PC-3 (cell line): Measurements from ENCODE around the gene ZP1. TPM values are rescaled to one million over a fixed set of nuclear protein-coding genes. Genes with fewer than 3 reads are reported as not detected.
A peak's percentile ranks its signal among the peaks of the same experiment; 100 is the strongest.

ENCODE experiments used
- ATAC-seq: fragments of 200-7000 bp; cut with Tn5 transposase; 2 replicates; pipeline ENCODE4 v1.9.1; 2020; ENCODE audit warnings: mild to moderate bottlenecking, moderate library complexity
- BruUV-seq: library from RNA; stranded (reverse); fragments of 400-500 nt; replicated peaks from 2 replicates; lab custom pipeline; 2021; lab: Mats Ljungman, UMichigan
- CTCF ChIA-PET: fragments of 300-600 bp; sonication (Branson Sonifier 250); formaldehyde crosslinking; loops from one replicate; lab custom pipeline; 2022; ENCODE audit warnings: antibody characterized with exemption; lab: Charles Lee
- POLR2A ChIA-PET: fragments of 300-600 bp; sonication (Branson Sonifier 250); formaldehyde crosslinking; loops from one replicate; lab custom pipeline; 2022; ENCODE audit warnings: antibody characterized with exemption; ENCODE audit not compliant: unreplicated experiment; lab: Charles Lee
- DNase-seq: peaks from one replicate; pipeline ENCODE4 v3.0.0-alpha.2; 2015
- H2AFZ ChIP-seq: fragments of 300-600 bp; sonication (generic); 2 replicates; pipeline ENCODE4 v1.6.0; 2016; ENCODE audit warnings: antibody characterized with exemption, low read length
- H3F3A ChIP-seq: fragments of 300-600 bp; sonication (generic); one replicate; pipeline ENCODE4 v1.6.0; 2017; ENCODE audit warnings: antibody characterized with exemption, low read length, control low read depth, mild to moderate bottlenecking; ENCODE audit not compliant: unreplicated experiment
- H3K27ac ChIP-seq: fragments of 300-600 bp; sonication (generic); 2 replicates; pipeline ENCODE4 v1.5.1; 2016; ENCODE audit warnings: mild to moderate bottlenecking, low read length
- H3K27me3 ChIP-seq: fragments of 300-600 bp; sonication (generic); 2 replicates; pipeline ENCODE4 v1.6.1; 2016; ENCODE audit warnings: low read length, mixed read lengths
- H3K36me3 ChIP-seq: fragments of 300-600 bp; sonication (generic); 2 replicates; pipeline ENCODE4 v1.6.1; 2016; ENCODE audit warnings: low read depth, mixed run types, low read length, mixed read lengths
- H3K4me1 ChIP-seq: fragments of 300-600 bp; sonication (generic); 2 replicates; pipeline ENCODE4 v1.5.1; 2016; ENCODE audit warnings: low read length; ENCODE audit not compliant: insufficient read depth
- H3K4me2 ChIP-seq: fragments of 300-600 bp; sonication (generic); 2 replicates; pipeline ENCODE4 v1.6.0; 2016; ENCODE audit warnings: low read length
- H3K4me3 ChIP-seq: fragments of 300-600 bp; sonication (generic); 2 replicates; pipeline ENCODE4 v1.5.1; 2016; ENCODE audit warnings: mild to moderate bottlenecking, low read length, mixed read lengths
- H3K79me2 ChIP-seq: fragments of 300-600 bp; sonication (generic); 2 replicates; pipeline ENCODE4 v1.6.1; 2017; ENCODE audit warnings: low read length, mixed read lengths
- H3K9ac ChIP-seq: fragments of 300-600 bp; sonication (generic); 2 replicates; pipeline ENCODE4 v1.6.0; 2016; ENCODE audit warnings: mild to moderate bottlenecking, low read length
- H3K9me2 ChIP-seq: fragments of 300-600 bp; sonication (generic); replicated peaks from 2 replicates; pipeline ENCODE4 v1.6.1; 2016; ENCODE audit warnings: mixed run types, low read length, mixed read lengths
- H3K9me3 ChIP-seq: fragments of 300-600 bp; sonication (generic); 2 replicates; pipeline ENCODE4 v1.6.1; 2016; ENCODE audit warnings: low read length, mixed read lengths
- H4K20me1 ChIP-seq: fragments of 300-600 bp; sonication (generic); 2 replicates; pipeline ENCODE4 v1.6.1; 2016; ENCODE audit warnings: low read length, mixed read lengths
- CTCF ChIP-seq: fragments of 300-600 bp; sonication (generic); conservative IDR thresholded peaks from 2 replicates; pipeline ENCODE4 v1.5.1; 2017; ENCODE audit warnings: antibody characterized with exemption, low read depth, mild to moderate bottlenecking, low read length
- EZH2 ChIP-seq: fragments of 300-600 bp; sonication (generic); IDR thresholded peaks from one replicate; pipeline ENCODE4 v1.6.1; 2017; ENCODE audit warnings: antibody characterized with exemption, mild to moderate bottlenecking, low read length; ENCODE audit not compliant: unreplicated experiment
- EZH2phosphoT487 ChIP-seq: fragments of 300-600 bp; sonication (generic); IDR thresholded peaks from 2 replicates; pipeline ENCODE4 v1.6.1; 2018; ENCODE audit warnings: mild to moderate bottlenecking, antibody characterized with exemption, low read length, borderline replicate concordance
- intact Hi-C: fragments of 100-400 bp; cut with micrococcal nuclease; formaldehyde crosslinking; loops from 2 replicates; pipeline ENCODE4 v1.9.0; 2023
- total RNA-seq: library from RNA; depleted of rRNA; stranded (reverse); fragments of >200 nt; gene quantifications from 2 replicates; pipeline ENCODE4 v1.2.3, GENCODE V29; 2014

ZP1 gene
- total RNA-seq, 1 experiment from 2014 or later, result not detected

- peak overlapping the region; percentile 92 for H3K4me3 ChIP-seq
- no peaks in the 10 kb centered on the region for H3K9me3 ChIP-seq
- intact Hi-C loops, result loop anchor here (1.0 kb wide), 2 partner anchors 14 to 42 kb away; no protein-coding TSS in a partner anchor
- H2AFZ ChIP-seq, result no peak overlapping the region
- H3K27ac ChIP-seq, result no peak overlapping the region
- peak overlapping the region; percentile 92 for H3K4me2 ChIP-seq
- H3K9ac ChIP-seq, result peak overlapping the region; percentile 98; the same call in 1 of the 2 replicates
- H3K9me2 ChIP-seq, result no peaks in the 10 kb centered on the region
- peaks cover 24% of the 10 kb centered on the region for H3K4me1 ChIP-seq
- no TSS peak for BruUV-seq
- DNase-seq, result no peak
- peaks cover 15% of the 10 kb centered on the region for H4K20me1 ChIP-seq
- ChIA-PET POLR2A (no interaction called here), CTCF (no interaction called here)
- TF ChIP-seq EZH2phosphoT487 (no peak), EZH2 (no peak), CTCF (no peak)
- H3K79me2 ChIP-seq, result peaks cover 57% of the 10 kb centered on the region
- H3K36me3 ChIP-seq, result peaks cover 15% of the 10 kb centered on the region; the same call in 1 of the 2 replicates
- no peaks in the 10 kb centered on the region for H3K27me3 ChIP-seq
- no peaks in the 10 kb centered on the region for H3F3A ChIP-seq
- ATAC-seq, result no peak
Observed at GRCh38 chr11:60844870-60845221, 22.5 kb upstream of the ZP1 start.

DNA sequence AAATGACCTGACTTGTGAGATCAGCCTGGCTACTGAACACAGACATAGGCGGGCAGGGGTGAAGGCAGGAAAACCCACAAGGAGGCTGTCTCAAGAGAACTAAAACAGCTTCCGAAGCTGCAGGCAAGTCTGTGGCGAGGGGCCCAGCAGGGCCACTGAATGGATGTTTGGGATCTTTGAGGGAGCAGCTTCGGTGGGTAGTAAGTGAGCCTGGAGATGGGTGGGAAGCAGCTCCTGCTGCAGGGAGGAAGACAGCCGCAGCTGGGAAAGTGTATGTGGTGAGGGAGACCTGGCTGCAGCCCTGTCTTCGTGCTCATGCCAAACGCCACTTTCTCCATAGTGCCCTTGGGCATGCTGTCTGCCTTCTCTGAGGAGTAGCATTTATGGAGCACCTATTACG, 22.0 kb upstream of the ZP1 start:
- H3K27ac ChIP-seq, result no peak overlapping the region
- H3K4me1 ChIP-seq, result peaks cover 24% of the 10 kb centered on the region
- H3K4me3 ChIP-seq, result peak overlapping the region; percentile 92
- no peak for TF ChIP-seq CTCF
- no peak for TF ChIP-seq EZH2phosphoT487
- TF ChIP-seq EZH2, result no peak
- H3K9ac ChIP-seq, result no peak overlapping the region
- no TSS peak for BruUV-seq
- H3K79me2 ChIP-seq, result peaks cover 57% of the 10 kb centered on the region
- DNase-seq (no peak), ATAC-seq (no peak)
- peak overlapping the region; percentile 92 for H3K4me2 ChIP-seq
- H2AFZ ChIP-seq, result no peak overlapping the region
- intact Hi-C loops, result no loop called here
- H3K27me3 ChIP-seq, result no peaks in the 10 kb centered on the region
- peaks cover 15% of the 10 kb centered on the region for H4K20me1 ChIP-seq
- H3K9me3 ChIP-seq, result no peaks in the 10 kb centered on the region
- no peaks in the 10 kb centered on the region for H3F3A ChIP-seq
- ChIA-PET CTCF (no interaction called here), POLR2A (no interaction called here)
- no peaks in the 10 kb centered on the region for H3K9me2 ChIP-seq
- peaks cover 20% of the 10 kb centered on the region; the same call in 1 of the 2 replicates for H3K36me3 ChIP-seq

- H3K9me3 ChIP-seq, result no peaks in the 10 kb centered on the region
- H3K79me2 ChIP-seq, result peaks cover 53% of the 10 kb centered on the region
- no peaks in the 10 kb centered on the region for H3F3A ChIP-seq
- DNase-seq (no peak), ATAC-seq (no peak)
- H3K36me3 ChIP-seq, result peaks cover 28% of the 10 kb centered on the region; the same call in 1 of the 2 replicates
- H3K9me2 ChIP-seq, result no peaks in the 10 kb centered on the region
- no peaks in the 10 kb centered on the region for H3K27me3 ChIP-seq
- no peak overlapping the region for H2AFZ ChIP-seq
- no peak overlapping the region for H3K4me3 ChIP-seq
- H4K20me1 ChIP-seq, result peaks cover 15% of the 10 kb centered on the region
- ChIA-PET CTCF (interaction anchor here (0.7 kb wide), 1 partner anchor 34 kb away, joined by 4 read pairs; no protein-coding TSS in a partner anchor), POLR2A (no interaction called here)
- intact Hi-C loops, result no loop called here
- H3K27ac ChIP-seq, result no peak overlapping the region
- TF ChIP-seq CTCF, result no peak
- TF ChIP-seq EZH2phosphoT487, result no peak
- TF ChIP-seq EZH2, result no peak
- H3K9ac ChIP-seq, result no peak overlapping the region
- H3K4me2 ChIP-seq, result no peak overlapping the region
- peaks cover 20% of the 10 kb centered on the region for H3K4me1 ChIP-seq
- BruUV-seq, result no TSS peak
Observed at GRCh38 chr11:60847281-60847680, 20.1 kb upstream of the ZP1 start.
